HG03039 (cell line): ENCODE data around the gene RPS21.

ENCODE experiments used
- ATAC-seq: cut with Tn5 transposase; IDR thresholded peaks from one replicate; pipeline ENCODE4 v1.9.1; 2021; ENCODE audit warnings: mild to moderate bottlenecking, moderate library complexity; ENCODE audit not compliant: unreplicated experiment

The RPS21 gene

GRCh38 chr20:62386383-62387218 is at the start of gene RPS21:
Gene RPS21, plus strand, starts transcription at chr20:62387103. Its CDS starts 236 bp downstream, at chr20:62387339.
- ATAC-seq, result peak; percentile 65

GRCh38 chr20:62337558-62338293 is 49.2 kb upstream of the RPS21 start:
- ATAC-seq, result no peak

- ATAC-seq, result no peak
Measured at GRCh38 chr20:62338294-62338620, 48.6 kb upstream of the RPS21 start.

GRCh38 chr20:62339647-62340062 is 47.2 kb upstream of the RPS21 start:
- ATAC-seq, result peak; percentile 50

DNA sequence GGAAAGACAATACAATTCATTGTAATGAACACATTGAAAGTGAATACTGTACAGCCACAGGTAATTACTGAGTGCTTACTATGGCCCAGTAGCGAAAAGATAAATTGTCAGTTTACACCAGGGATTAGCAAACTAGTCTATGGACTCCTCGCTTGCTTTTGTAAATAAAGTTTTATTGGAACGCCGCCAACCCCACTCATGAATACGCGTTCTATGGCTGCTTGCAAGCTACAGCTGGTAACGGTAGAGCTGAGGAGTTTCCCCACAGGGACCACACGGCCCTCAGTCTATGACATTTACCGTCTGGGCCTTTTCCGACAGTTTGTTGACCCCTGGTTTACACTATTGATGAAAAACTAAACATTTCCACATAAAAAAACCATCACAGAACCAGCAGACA is 44.0 kb upstream of the RPS21 start:
- ATAC-seq, result no peak

DNA sequence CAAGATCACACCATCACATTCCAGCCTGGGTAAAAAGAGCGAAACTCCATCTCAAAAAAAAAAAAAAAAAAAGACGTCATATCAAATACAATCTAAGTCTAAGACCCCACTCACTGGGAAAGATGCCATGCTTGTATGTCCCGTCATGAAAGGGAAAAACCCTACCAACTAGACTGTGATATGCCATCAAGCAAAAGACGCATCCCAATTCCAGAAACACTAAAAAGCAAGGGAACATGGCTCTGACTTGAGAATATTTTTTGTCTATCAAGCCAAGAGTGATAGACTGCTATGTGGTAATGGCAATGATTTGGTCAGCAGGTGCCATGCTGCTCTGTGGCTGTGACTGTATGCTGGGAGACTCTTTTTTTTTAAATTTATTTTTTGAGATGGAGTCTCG is 42.8 kb upstream of the RPS21 start:
- ATAC-seq, result no peak

GRCh38 chr20:62344782-62345181 is 42.1 kb upstream of the RPS21 start:
- ATAC-seq, result no peak

GRCh38 chr20:62345681-62346370 is 41.1 kb upstream of the RPS21 start:
- ATAC-seq, result no peak

DNA sequence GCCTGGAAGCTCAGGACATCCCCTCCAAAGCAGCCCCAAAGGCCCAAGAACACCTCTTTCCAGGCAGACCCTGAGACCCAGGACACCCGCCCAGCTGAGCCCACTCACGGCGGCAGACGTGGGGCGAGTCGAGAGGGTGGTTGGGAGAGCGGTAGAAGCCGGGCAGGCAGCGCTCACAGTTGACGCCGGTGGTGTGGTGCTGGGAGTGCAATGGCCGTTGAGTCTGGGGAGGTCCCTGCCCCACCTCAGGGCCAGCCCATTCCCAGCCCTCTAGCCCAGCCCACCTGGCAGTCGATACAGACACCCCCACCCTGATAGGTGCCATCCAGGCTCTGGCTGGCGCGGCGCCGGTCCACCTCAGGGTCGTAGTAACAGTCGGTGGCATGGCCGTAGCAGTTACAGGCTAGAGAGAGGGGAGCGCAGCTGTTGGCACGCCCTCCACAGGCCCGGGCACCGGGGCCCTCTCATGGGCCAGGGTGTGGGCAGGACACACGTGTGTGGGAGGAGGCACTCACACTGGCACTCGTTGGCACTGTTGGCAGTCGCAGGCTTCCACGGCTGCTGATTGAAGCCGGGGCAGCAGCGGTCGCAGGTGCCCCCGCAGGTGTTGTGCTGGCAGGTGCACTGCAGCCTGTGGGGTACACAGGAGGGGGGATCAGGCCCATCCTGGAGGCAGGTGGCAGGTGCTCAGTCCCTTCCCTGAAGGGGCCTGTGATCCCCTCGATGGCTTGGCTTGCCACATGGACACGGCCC is 40.3 kb upstream of the RPS21 start:
- ATAC-seq, result no peak

- no peak for ATAC-seq
Measured at GRCh38 chr20:62347151-62347404, 39.8 kb upstream of the RPS21 start.

- ATAC-seq, result no peak
Measured at GRCh38 chr20:62347445-62347844, 39.5 kb upstream of the RPS21 start.

- ATAC-seq, result no peak
Measured at GRCh38 chr20:62348604-62349003, 38.3 kb upstream of the RPS21 start.

DNA sequence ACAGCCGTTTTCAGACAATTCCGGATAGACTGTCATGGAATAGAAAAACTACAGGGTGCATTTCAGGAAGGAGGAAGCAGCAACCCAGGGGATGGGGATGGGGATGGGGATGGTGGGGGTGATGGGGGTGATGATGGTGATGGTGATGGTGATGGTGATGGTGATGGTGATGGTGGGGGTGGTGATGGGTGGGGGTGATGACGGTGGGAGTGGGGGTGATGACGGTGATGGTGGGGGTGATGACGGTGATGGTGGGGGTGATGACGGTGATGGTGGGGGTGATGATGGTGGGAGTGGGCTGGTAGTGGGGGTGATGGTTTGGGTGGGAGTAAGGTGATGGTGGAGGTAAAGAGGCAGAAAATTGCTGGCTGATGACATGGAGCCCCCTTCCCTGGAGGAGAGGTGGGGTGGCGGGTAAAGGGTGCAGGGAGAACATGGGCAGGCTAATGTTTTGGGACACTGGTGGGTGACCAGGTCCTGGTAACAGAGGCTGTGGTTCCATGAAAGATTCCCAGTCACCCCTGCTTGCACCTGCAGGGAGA is 37.3 kb upstream of the RPS21 start:
- no peak for ATAC-seq

DNA sequence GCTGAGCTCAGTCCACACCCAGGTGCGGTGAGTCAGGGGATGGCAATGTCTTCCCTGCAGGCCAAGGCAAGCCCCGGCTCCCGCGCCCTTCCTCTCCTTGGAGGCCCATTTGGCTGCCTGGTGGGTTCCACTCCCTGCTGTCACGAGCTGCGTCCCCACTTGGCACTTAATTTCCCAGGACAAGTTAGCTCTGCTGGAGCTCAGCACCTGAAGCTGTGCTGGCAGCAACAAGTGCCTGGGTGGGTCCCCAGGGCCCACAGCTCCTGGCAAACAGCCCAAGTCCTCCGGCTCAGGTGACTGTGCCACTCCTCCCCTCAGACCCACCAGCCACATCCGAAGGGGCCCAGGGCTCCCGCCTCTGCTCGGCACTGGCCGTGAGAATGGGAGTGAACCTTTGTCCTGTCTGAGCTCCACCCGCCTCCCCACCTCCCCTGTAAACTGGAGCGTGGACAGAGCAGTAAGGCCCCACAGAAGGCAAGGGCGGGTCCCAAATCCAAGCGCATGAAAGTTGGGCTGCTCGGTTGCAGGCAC is 36.7 kb upstream of the RPS21 start:
- ATAC-seq, result no peak

GRCh38 chr20:62350629-62351422 is 36.1 kb upstream of the RPS21 start:
- no peak for ATAC-seq

DNA sequence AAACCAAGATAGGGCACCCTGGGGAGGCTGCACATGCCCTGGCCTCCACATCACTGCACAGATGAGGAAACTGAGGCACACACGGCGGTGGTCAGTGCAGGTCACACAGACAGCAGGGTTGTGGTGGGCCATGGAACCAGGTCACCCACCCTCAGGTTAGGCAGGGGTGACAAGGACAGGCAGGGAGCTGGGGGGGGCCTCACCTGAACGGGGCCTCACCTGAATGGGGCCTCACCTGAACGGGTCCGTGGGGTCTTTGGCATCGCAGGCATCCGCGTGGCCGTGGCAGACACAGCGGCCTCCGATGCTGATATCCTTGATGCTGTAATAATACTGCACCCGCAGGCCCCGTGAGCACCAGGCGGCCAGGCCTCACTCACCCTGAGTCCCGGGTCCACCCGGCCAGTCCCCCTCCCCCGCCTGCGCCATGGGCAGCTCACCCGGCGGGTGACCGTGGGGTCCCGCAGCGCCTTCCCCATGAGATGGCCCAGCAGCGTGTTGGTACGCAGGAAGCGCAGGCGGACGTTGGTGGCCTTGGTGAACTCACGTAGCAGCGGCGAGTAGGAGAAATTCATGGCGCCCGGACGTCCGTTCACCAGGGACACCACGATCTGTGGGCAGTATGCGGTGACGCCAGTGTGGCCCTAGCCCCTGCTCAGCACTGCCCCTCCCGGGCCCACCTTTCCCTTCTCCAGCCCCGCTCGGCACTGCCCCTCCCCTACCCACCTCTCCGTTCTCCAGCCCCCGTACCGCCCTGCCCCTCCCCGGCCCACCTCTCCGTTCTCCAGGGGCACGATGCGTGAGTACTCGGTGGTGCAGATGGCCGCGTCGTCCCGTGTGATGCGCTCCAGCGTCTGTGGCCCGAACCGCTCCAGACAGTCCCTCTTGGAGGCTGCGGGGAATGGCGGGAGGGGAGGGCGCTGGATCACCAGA is 35.2 kb upstream of the RPS21 start:
- no peak for ATAC-seq

GRCh38 chr20:62352402-62353288 is 34.3 kb upstream of the RPS21 start:
- no peak for ATAC-seq
